Stimulated activated CD4-positive, alpha-beta T cell treated with anti-CD3 and anti-CD28 coated beads, TNF-alpha, amount 100 ng/mL, for 24 hours (primary cell): Measurements from ENCODE around the gene RBL2.
A peak's percentile ranks its signal among the peaks of the same experiment; 100 is the strongest.

Experiments used
- DNase-seq, 3 experiments: peaks; one replicate each; pipeline ENCODE4 v3.0.0-alpha.2; 2020; ENCODE audit warnings: low read depth in 3 of 3

Gene RBL2

GRCh38 chr16:53449816-53450517 lies 15.7 kb downstream of the RBL2 start:
- no peak for DNase-seq

GRCh38 chr16:53453928-53454327 lies 19.7 kb downstream of the RBL2 start:
- no peak for DNase-seq

- DNase-seq = no peak
Observed at GRCh38 chr16:53456625-53457024, 22.4 kb downstream of the RBL2 start.

GRCh38 chr16:53457670-53458069 lies 23.4 kb downstream of the RBL2 start:
- DNase-seq = peak; percentile 35 to 54 (median 47)

- no peak for DNase-seq
Observed at GRCh38 chr16:53458635-53459034, 24.4 kb downstream of the RBL2 start.

DNA sequence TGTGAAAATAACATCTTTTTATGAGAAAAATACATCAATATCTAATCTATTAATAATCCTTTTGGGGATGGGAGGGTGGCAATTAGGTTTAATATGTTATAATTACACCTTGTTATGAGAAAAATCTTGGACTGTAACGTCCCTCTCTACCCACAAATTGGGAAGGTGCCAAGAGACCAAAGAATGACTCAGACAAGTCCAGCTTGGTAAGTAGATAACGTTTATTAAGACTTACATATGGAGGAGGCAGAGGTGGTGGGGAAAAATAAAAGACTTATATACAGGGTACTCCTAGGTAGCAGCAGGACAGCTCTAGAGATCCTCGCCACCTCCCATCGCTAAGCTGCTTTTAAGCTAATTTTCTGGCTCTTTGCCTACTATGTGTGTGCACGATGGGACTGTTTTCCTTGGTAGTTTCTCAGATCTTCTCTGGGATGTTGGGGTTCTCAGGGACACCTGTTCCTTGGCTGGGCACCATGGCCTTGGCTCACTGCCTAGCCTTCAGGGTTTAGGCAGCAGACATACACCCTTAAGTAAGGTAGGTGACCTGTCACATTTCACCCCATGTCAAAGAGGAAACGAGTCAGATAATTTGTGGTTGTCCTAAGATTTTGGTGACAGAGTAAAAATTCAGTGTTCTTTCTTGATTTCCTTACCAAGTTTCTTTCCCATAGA lies 31.5 kb downstream of the RBL2 start:
- no peak for DNase-seq

DNA sequence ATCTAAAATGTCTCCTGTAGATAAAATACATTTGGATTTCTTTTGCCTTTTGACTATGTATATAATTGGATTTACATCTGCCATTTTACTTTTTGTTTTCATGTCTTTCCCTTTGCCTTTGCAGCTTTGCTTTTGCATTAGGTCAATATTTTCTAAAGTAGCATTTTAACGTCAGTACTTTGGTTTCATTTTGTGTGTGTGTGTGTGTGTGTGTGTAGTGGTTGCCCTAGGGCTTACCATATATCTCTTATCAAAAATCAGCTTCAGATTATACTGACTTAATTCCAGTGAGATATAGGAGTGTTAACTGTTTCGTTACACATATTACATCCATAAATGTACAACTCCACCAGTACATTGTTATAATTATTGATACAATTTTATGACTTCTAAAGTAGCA lies 42.6 kb downstream of the RBL2 start:
- no peak for DNase-seq

GRCh38 chr16:53478965-53479364 lies 44.7 kb downstream of the RBL2 start:
- DNase-seq = no peak

DNA sequence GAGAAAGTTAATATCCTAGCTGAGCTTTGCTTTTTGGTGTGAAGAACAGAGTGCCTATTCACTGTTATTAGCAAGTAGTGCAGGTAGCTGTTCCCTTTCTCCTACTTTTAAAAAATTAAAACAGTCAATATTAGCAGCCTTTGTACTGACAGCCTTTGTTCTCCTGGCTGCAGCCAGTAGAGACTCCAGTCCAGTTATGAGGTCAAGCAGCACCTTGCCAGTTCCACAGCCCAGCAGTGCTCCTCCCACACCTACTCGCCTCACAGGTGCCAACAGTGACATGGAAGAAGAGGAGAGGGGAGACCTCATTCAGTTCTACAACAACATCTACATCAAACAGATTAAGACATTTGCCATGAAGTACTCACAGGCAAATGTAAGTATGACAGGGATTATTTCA lies 46.1 kb downstream of the RBL2 start:
- no peak for DNase-seq

DNA sequence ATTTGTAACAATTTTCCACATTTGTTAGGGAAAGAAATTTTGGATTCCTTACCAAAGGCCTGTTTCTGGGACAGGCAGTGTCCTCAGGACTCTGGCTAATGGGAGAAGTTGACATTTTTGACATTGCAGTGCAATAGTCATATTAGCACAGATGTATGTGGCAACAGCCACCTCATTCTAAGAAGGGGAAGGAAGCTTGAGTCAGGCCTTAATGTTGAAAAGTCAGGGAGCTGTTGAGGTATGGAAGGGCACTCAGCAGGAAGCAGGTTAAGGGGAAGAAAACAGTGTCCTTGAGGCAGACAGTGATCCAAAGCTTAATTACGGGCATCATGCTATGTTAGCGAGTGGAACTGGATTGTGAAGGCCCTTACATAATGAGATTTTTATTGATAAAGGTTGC lies 47.9 kb downstream of the RBL2 start:
- DNase-seq = no peak

- DNase-seq = no peak
Observed at GRCh38 chr16:53484542-53484941, 50.3 kb downstream of the RBL2 start.

DNA sequence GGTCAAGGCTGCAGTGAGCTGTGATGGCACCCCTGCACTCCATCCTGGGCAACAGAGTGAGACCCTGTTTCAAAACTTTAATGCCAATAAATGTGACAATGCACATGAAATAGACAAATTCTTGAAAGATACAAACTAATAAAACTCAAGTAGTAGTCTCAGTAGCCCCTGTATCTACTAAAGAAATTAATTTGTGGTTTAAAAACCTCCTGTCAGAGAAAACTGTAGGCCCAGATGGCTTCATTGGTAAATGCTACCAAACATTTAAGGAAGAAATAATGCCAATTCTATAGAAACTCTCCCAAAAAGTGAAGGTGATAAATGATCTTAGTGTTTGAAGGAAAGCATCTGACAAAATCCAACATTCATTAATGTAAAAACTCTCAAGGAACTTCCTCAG lies 52.0 kb downstream of the RBL2 start:
- no peak for DNase-seq

DNA sequence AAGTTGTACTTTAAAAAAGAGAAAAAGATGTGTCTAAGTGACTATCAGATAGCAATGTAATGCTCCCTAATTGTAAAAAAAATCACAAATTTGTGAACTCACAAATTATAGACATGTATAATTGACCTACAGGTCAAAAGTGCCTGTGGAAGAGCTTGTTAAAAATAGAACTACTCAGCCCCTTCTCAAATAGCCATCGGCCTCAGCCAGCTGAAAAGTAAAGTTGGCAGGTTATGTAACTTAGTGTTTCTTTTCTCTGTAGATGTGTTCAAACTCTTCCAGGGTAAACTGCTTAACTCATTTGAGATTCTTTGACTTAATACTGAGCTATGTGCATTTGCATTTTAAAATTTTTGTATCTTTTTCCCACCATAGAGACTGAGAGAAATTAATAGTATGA lies 55.5 kb downstream of the RBL2 start:
- DNase-seq = no peak

- DNase-seq = no peak
Observed at GRCh38 chr16:53492503-53492902, 58.2 kb downstream of the RBL2 start.

- no peak for DNase-seq
Observed at GRCh38 chr16:53494636-53495035, 60.4 kb downstream of the RBL2 start.

DNA sequence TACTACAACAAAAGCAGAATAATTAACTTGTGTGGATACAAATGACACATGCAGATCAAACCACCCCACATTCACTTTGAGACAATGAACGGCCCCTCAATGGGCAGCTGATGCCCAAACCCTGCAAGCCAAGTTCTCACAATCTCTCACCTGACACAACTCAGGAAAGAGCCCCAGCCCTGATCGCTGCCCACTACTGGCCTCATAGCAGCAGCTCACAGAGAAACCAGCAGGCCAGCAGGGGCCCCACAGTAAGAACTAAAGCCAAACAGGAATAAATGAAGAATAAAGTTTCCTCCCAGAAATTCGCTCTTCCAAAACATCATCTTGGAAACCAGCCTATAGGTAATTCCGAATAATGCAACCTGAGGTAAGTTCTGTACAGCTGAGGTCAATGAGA lies 61.1 kb downstream of the RBL2 start:
- DNase-seq = no peak

- DNase-seq = no peak
Observed at GRCh38 chr16:53498984-53499383, 64.7 kb downstream of the RBL2 start.

- no peak for DNase-seq
Observed at GRCh38 chr16:53501216-53501859, 67.1 kb downstream of the RBL2 start.

DNA sequence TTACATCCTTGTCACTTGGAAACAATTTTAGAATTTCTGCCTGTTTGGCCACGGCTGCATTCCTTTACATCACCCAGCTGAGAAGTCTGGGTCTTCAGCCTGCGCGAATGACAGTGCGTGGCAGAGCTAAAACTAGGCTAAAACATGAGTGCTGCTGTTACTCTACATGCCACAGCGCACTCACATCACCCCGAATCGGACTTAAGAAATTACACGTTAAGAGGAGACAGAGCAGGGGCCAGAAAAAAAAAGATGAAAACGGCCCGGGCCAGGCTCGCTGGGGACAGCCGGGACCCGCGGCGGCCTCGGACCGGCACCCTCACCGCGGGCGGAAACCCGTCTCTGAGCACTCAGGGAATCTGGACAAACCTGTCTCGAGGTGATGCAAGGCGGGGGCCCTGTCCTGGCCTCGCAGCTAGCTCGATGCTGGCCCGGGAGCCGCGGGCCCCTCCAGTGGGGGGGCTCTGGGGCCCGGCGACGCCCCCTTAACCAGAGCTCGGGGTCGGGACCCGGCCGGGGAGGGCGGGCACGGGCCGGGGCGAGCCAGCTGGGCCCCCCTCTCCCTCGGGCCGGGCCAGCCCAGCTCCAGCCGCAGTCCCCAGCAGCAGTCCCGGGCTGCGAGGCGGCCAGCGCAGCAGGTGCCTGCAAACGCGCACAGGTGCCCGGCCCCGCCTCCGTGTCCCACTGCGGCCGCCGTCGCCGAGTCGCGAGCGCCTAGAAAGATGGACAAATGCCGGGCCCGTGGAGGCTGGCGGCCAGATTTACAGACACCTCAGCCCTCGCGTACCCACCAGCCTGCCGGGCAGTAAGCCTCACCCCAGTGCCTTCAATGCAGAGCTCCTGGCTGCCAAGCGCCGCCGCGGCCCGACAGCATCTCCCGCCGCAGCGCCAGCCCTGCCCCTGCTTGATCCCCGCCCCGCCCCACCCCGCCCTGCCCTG lies 68.3 kb downstream of the RBL2 start, which contains the start of gene AKTIP:
Gene AKTIP (minus strand): TSS at position 879 of the 939 bp plus-strand sequence. CDS start 2,950 bp downstream, outside the sequence.
- peak in 1 of 3 experiments; percentile 64 for DNase-seq

GRCh38 chr16:53503270-53503923 lies 69.1 kb downstream of the RBL2 start:
- DNase-seq = peak; percentile 99 to 100 (median 100)

DNA sequence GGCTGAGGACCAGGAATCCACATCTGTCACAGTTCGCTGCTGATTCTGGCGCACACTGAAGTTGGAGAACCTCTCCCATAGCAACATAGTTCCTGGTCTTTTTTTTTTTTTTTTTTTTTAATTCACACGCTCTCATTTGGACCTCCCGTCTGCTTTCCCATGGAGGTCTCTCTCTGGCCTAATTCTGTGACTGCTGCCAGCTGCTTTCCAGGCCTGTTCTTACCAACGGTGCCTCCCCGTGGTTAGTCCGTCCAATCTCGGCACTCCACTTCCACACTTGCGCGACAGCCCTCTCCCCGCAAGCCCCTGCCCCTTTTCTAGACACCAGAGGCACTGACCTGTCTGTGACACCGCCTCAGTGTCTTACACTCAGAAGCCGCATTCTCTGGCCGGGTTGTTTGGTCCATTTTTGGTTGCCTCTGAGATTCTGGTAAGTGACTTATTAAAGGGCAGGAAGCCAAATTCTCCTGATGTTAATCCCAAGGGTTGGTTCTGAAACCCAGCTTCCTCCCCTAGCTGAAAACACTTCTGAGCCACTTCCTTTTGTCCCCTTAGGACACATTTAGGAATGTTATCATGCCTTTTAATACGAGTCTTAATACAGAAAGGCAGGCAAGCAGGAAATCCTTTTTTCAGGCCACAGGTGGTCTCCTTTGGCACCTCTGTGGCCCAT lies 69.9 kb downstream of the RBL2 start:
- no peak for DNase-seq
